NCI-H82 treated with DMSO at 0.1 percent for 48 hours (cell line): ENCODE results near the gene TGM3.

ENCODE experiments used
- DNase-seq: peaks from one replicate; lab custom pipeline; 2025; ENCODE audit not compliant: unreplicated experiment; lab: John Stamatoyannopoulos, UW

The TGM3 gene

DNA sequence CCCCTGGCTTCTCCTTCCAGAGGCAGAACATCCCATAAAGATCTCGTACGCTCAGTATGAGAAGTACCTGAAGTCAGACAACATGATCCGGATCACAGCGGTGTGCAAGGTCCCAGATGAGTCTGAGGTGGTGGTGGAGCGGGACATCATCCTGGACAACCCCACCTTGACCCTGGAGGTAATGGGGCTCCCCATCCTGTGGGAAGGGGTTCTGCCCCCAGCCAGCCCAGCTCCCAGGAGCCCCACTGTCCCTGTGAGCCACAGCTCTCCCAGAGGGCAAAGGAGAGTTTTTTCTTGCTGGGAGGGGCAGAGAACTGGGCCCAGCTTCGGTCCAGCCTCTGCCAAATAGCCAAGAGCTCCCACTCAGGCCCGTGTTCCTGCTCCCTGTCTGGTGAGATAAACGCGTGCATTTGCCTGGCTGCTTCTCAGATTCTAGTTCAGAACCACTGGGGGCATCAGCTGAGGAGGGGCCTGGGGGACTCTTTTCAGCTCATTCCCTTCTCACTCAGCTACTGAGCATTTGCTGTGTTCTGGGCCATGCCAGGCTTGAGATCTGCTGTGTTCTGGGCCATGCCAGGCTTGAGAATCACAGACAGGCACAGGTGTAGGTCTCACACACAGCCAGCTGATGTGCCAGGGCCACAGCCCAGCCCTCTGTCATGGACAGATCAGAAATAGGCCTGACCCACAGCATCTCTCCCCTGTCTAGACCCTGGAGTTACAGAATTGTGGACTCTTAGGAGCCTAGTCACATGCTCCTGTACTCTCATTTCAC is 39.5 kb downstream of the TGM3 start:
- DNase-seq, result no peak

DNA sequence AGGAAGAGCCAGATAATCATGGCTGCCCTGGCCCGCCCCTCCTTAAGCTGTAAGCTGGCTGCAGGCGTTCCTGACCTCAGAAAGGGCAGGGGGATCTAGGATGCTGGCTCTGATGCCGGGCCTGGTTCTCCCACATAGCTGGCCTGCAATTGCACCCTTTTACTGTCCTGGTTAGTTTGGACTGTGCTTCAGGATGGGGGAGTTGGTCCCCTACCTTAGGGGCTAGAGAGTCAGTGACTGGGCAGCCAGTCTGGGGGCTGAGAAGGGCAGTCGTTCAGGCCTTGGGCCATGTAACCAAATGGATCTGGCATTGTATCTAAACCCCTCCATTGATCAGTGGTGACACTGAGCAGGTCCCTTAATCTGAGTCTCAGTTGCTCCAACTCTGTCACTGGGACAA is 40.7 kb downstream of the TGM3 start:
- DNase-seq, result no peak

DNA sequence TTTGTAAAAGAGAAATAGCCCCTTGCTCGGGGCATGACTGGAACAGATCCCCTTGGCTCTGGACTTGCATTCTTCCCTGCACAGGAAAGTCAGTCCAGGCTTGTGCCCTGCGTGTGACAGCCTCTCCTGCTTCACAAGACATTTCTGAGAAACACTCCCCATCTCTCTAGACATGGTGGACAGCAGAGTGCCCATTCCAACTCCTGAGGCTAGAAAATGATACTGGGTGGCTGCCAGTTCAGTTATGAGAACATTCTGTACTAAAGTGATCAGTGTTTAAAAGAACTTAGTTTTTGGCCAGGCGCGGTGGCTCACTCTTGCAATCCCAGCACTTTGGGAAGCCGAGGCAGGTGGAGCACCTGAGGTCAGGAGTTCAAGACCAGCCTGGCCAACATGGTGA is 41.3 kb downstream of the TGM3 start:
- no peak for DNase-seq

DNA sequence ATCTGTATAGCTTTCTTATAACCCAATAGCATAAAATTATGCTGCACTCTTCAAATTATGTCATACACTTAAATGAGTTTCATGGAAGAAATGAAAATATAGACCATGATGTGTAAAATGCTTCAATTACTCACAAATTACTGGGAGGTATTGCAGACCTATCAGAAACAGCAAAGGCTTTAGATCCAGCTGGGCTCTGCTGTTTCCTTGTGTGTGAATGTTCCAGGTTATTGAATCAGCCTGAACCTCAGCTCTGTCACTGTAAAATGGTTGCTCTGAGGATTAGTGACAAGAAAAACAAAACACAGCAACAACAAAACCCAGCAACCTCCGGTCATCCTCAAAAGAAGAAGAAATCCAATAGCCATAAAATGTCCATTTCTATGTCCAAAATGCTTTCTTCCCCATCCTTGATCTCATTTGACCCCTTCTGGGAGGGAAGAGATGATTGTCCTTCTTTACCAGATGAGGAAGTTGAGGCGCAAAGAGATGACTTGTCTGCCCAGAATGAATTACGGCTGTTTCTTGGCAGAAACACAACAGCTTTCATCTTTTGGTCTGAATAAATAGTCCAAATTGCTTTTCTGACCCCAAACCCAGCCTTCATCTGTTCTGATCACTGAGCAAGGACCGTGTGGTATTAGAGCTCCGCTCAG is 42.7 kb downstream of the TGM3 start:
- DNase-seq, result no peak

DNA sequence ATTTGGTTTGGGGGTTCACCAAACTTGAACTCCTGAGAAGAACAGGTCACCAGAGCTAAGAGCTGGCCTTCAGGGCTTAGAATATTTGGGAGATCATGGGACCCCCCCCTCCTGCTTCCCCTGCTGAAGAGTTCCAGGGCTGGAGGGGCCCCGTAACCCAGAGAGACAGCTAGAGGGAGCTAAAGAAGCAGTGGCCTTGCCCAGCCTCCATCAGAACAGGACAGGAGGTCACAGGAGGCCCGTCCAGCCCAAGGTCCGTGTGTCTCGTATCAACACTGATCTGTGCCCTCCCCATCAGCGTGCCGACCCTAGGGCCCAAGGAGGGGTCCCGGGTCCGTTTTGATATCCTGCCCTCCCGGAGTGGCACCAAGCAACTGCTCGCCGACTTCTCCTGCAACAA is 44.3 kb downstream of the TGM3 start:
- DNase-seq, result no peak

DNA sequence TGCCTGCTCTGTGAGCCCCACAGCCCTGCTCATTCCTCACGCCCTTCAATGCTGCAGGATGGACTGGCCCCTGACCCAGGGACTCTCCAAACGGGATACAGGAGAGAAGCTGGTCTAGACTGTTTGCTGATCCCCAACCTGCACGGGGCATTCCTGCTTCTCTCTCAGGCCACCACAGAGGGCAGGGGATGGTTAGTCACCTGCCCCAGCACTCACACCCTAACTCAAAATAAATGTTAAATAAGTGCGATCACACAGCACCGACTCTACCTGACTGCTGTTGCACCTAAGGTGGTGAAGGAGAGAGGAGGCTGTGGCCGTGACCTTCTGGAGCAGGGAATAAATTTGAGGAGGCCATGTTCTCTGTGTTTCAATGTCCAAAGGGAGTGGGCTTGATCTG is 45.0 kb downstream of the TGM3 start:
- no peak for DNase-seq

DNA sequence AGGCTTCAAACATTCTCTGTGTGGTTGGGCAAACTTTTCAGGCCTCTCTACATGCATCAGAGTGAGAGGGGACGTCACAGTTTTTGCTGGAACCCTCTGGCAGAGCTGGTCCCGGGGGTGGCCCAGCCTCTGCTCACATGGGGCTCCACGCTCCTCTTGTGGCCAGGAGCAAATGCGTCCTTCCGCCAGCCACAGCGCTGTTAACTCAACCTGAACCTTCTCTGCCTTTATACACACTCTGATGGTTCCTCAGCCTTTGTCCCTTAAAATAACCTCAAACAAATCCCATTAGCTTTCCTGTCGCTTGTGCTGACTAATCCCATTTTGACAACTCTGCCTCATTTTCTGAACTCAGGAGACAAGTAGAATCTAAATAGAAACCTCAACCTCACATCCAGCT is 45.5 kb downstream of the TGM3 start:
- DNase-seq, result peak; percentile 61

DNA sequence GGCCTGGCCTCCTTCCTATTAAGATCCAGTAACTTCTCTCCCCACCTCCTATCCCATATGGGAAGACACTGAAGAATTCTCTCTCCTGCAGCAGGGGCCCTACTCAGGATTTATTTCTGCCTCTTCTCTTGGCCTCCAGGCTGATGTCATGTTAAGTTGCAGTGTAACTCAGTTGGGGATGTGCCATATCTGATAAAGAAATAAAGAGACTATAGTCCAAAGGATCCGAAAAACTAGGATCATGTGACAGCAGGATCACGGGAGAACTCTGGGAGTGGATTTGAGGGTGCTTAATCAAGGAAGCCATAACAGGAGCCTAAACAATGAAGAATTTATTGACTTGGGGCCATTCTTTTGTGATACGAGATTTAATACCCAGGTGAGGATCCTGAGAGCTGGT is 46.4 kb downstream of the TGM3 start:
- DNase-seq, result no peak

DNA sequence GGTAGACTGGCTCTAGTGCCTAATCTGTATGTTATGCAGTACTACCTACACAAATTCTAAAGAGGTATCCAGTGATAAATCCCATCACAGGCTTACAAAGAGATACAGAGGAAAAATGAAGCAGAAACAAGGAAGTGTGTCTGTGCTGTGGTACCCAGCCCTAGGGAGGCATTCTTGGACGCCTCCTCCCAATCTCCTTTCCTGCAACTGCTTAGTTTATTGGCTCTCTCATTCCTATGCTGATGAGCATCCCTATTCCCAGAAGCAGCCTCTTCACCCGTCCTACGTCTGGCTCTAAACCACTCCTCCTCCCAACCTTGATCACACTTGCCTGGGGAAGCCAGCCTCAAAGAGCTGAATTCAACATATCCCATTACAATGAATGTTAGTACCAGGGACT is 50.4 kb downstream of the TGM3 start:
- DNase-seq, result no peak

DNA sequence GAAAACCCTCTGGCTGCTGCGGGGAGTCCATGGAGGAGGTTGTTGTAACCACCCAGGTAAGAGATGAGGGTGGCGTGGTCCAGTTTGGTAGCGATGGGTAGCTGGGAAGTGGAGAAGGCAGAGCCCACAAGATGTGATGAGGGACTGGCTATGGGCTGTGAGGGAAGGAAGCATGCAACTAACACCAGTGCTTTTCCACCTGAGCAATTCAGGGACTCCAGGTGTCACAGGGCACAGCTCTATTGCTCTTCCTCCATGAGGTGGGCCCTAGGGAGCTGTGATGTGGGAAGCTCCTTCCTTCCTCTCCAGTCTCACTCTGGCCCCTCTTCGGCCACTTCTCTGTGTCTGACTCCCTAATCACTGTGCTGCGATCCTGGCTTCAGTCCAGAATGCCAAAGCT is 52.5 kb downstream of the TGM3 start:
- DNase-seq, result no peak

DNA sequence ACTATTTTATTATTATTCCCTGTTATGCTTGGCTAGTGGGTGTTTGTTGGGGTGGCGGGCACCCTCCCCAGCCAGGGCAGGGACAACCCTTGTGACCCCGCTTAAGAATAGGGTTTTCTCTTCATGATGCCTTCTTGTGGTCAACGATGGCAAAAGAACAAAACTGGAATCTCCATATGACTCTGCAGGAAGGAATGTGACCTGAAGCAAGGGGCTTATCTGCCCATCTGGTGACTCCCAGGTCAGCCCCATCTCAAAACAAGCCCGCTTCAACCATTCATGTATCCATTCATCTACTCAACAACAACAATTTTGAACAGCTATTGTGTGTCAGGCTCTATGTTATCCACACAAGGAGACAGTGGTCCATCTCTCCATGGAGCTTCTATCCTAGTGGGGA is 54.0 kb downstream of the TGM3 start:
- DNase-seq, result no peak

DNA sequence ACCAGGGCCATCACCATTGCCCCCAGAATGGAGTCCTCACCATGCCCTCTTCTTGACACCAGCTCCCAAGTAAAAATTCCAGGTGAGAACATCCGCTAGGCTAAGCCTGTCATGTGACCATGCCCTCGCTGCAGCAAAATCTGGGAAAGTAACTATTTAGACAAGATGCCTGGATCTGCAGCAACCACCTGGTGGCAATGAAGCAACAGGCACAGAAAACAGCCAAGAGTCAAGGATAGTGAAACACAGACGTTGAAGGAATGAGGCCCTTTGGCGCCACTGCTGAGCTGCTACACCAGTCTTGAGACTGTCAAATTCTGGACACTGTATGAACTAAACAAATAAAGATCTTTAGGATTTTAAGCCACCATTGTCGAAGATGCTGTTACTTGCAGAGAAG is 54.8 kb downstream of the TGM3 start:
- DNase-seq, result no peak

DNA sequence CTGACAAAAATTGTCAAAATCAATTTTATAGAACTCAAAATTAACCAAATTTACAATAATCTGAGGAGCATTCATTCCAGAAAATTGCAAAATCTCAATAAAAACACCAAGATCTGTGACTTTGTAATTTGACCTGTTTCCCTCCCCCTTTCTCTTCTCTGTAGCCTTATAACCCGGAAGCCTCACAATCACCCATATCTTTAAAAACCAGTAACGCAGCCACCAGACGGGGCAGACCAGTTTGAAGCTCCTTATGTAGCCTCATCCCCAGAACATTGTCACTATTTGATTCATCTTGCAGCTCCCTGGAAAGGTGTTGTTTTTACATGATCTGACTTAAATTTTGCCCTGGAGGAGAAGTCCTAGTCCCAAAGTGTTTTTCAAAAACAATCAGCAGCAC is 57.4 kb downstream of the TGM3 start:
- DNase-seq, result no peak

DNA sequence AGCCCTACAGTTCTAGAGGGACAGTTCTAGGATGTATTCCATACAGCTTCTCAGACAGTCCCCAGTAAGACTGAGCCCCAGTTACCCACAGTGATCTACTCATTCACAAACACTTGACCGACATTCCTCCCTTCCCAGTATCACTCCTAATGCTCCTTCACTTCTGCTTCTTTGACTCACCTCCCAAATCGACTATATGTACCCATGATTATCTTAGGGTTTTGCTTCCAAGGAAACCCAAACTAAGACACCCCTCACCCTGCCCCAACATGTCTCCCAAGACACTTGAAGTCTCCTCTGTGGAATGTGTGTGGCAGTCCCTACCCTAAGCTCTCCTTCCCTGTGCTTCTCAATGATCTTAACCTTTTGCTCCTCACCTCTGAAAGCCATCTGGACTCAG is 61.3 kb downstream of the TGM3 start:
- DNase-seq, result no peak

DNA sequence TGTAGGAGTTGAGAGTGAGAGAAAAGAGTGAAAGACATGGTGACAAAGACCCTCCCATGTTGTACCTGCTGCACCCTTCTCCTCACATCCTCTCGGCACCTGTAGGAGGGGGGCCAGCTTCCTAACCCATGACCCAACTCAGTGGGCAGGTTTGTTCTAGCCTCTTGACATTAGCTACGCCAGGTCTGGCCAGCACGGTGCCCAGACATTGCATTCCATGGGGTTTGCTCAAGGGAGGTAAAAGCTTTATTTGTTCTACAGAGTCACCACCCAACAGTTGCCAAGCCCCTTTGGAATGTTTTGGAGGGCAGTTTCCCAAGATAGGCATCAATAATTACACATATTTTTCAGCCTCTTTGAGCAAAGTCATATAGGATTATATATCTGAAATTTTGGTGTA is 62.2 kb downstream of the TGM3 start:
- DNase-seq, result no peak

DNA sequence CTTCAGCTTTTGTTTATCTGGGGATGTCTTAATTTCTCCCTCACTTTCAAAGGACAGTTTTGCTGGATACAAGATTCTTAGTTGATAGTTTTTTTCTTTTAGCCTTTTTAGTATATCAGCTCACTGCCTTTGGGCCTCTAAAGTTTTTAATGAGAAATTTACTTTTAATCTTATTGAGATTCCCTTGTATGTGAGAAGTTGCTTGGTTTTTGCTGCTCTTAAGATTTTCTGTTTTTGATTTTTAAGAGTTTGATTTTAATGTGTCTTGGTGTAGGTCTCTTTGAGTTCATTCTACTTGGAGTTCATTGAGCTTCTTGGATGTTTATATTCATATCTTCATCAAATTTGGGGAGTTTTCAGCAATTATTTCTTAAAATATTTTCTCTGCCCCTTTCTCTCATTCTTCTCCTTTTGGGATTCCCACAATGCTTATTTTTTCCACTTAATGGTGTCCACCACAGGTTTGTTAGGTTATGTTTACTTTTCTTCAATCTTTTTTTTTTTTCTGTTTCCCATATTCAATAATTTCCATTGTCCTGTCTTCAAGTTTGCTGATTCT is 65.3 kb downstream of the TGM3 start:
- DNase-seq, result no peak

DNA sequence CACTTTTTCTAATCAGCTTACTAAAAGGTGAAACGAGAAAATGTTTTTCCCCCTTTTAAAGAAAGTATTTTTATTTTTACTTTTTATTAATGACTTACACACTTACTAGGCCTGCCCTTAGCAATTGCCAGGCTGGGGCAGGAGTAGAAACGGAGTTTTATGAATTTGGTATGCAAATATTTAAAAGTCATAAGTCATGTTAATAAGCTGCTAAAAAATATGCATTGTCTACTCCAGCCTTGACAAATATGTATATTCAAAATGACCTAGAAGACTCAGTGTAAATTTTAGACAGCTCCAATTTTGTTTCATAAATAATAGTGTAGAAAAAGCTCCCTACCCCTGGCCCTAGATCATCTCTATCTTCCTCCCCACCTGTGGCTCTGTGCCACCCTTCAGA is 67.4 kb downstream of the TGM3 start:
- DNase-seq, result no peak

DNA sequence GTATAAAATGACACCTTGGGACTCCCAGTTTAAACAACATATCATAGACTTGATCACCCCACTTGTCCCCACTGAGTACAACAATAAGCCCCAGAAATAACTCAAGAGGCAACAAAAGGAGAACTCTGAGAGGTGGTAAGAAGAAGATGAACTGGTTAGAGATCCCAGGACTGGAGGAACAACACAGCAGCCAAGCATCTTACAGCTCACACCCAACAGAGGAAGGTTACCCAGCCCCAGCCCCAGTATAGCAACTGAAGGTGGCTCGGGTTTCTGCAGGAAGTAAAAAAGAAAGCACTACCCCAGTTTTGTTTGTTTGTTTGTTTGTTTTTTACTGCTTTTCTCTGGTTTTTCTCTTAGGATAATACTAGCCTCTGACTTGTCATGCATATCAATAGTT is 67.8 kb downstream of the TGM3 start:
- no peak for DNase-seq

DNA sequence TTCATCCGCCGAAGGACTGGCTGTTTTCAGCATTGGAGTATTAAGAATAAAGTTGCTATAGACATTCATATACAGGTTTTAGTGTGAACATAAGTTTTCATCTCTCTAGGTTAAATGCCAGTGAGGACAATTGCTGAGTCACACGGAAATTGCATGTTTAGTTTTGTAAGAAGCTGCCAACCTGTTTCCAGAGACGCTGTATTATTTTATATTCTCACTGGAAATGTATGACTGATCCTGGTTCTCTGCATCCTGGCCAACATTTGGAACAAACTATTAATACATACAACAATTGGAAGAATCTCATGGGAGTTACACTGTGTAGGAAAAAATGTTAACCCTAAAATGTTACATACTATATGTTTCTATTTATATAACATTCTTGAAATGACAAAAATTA is 68.2 kb downstream of the TGM3 start:
- DNase-seq, result no peak

DNA sequence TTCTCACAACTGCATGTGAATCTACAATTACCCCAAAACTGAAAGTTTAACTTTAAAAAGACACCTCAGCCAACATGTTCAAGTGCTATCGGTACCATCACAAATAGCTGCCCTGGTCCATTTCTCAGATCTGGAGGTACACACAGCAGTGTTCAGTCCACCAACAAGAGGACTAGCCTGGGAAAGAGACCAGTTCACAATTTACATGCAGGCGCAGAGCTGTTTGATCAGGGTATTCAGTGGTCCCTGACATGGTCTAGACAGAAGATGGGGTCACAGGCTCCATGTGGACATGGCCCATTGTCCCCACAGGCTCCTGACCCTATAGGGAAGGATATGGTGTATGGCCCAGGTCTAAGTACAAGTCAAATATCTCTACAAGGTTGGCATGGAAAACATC is 69.3 kb downstream of the TGM3 start:
- DNase-seq, result no peak

DNA sequence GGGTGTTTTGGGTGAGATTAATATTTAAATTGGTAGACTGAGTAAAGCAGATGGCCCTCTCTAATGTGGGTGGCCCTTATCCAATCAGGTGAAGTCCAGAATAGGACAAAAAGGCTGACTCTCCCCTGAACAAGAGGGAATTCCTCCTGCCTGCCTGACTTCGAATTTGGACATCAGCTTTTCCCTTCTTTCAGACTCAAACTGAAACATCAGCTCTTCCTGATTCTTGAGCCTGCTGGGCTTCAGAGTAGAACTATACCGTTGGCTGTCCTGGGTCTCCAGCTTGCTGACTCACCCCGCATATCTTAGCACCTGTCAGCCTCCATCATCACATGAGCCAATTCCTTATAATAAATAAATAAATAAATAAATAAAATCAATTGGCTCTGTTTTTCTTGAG is 69.9 kb downstream of the TGM3 start:
- no peak for DNase-seq

DNA sequence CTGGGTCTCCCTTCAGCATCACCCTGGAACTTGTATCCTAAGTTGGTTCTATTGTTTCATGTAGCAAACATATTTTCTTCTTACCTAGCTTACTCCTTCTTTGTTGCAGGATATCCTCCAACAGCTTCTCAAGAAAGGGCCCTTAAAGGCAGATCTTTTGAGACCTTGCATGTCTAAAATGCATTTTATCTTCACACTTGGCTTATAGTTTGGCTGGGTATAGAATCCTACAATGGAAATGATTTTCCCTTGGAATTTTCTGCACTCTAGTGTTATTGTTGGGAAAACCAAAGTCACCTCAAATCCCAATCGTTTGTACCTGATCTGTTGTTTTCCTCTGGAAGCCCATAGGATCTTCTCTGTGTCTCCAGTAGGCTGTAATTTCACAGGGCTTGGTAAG is 72.8 kb downstream of the TGM3 start:
- no peak for DNase-seq

DNA sequence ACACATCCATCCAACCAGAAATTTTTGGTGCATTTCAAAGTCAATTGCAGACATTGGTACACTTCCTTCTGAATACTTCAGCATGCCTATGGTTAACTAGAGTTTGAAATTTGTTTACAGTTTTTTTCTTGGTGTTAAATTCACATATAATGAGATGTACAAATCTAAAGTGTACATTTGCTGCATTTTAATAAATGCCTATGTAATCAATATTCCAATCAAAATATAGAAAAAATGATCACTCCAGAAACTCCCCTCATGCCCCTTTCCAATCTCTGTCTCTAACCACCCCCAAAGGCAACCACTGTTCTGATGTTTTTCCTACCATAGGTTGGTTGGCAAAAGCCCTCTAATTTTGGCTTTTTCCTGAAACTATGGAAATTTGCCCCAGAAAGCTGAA is 77.3 kb downstream of the TGM3 start:
- no peak for DNase-seq
